Suppressor macrophage (primary cell): ENCODE data around the gene DAP.
A peak's percentile ranks its signal among the peaks of the same experiment; 100 is the strongest.
"Not testable (repeated sequence)": the region's sequence is repeated elsewhere in the genome, so short reads cannot be mapped to it uniquely, and the experiment has no call there.

ENCODE experiments used
- DNase-seq, 4 experiments: peaks; one replicate each; pipeline ENCODE4 v3.0.0-alpha.2; 2020 to 2022

The DAP gene

GRCh38 chr5:10649666-10650380 is 111.2 kb downstream of the DAP start:
- DNase-seq = no peak

- DNase-seq = no peak
These were observed 112.0 kb downstream of the DAP start for GRCh38 chr5:10648806-10649665.

GRCh38 chr5:10647640-10648039 is 113.4 kb downstream of the DAP start:
- no peak for DNase-seq

GRCh38 chr5:10645671-10646070 is 115.4 kb downstream of the DAP start:
- no peak for DNase-seq

GRCh38 chr5:10645146-10645545 is 115.9 kb downstream of the DAP start:
- DNase-seq = no peak

GRCh38 chr5:10644192-10644591 is 116.8 kb downstream of the DAP start:
- no peak for DNase-seq

DNA sequence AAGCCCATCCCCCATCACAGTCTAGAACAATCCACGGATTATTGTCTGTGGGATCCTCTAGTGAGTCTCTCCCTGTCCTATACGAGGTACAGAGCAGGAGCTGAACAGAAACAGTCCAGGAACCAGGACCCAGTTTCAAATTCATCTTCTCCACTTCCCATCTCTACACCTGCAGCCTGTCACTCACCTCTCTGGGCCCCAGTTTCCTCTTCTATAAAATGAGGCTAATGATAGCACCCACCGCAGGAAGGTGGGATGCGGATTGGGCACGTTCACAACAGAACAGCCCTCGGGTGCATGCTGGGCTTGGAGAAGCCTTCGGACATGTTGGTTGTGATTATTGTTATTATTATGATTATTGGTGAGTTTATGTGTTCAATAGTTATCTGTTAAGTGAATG is 118.7 kb downstream of the DAP start:
- no peak for DNase-seq

- no peak for DNase-seq
These were observed 121.1 kb downstream of the DAP start for GRCh38 chr5:10639846-10640368.

GRCh38 chr5:10638723-10639122 is 122.3 kb downstream of the DAP start:
- DNase-seq = not testable (repeated sequence)

DNA sequence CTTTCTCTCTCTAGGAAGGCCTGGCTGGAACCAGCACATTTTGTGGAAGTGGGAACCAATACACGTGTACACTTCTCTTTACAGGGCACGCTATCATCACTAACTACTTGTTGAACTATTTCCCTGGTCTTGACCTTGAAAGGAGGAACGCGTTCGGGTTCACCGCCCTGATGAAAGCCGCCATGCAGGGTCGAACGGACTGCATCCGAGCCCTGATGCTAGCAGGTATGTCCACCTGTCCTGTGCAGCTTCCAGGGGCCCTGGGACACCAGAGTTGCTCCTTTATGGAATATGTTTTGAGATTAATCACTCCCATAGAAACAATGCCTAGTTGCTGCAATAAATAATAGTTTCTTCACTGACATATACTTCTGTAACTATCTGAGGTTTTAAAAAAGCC is 123.1 kb downstream of the DAP start:
- peak; percentile 17 to 48 (median 45) for DNase-seq

GRCh38 chr5:10636363-10637142 is 124.5 kb downstream of the DAP start:
- no peak for DNase-seq

DNA sequence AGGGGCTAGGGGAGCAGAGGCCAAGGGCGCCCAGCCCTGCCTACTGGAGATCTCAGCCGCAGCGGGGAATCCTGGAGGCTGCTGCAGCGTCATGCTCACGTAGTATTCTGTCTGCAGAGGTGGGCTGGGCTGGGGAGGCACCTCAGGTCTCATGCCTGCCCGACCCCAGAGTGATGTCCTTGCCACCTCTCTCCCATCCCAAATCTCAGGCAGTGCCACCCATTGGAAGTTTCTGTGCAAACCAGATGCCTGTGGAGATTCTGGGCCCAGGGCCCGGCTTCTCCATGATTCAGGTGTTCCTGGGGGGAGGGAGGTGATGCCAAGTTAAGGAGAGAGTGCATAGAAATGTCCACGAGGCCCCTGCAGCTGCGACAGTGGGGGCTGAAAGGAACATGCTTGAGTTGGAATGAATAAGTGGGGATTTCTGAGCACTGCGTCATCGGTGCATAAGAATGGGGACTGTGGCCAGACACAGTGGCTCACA is 125.1 kb downstream of the DAP start:
- DNase-seq = no peak

DNA sequence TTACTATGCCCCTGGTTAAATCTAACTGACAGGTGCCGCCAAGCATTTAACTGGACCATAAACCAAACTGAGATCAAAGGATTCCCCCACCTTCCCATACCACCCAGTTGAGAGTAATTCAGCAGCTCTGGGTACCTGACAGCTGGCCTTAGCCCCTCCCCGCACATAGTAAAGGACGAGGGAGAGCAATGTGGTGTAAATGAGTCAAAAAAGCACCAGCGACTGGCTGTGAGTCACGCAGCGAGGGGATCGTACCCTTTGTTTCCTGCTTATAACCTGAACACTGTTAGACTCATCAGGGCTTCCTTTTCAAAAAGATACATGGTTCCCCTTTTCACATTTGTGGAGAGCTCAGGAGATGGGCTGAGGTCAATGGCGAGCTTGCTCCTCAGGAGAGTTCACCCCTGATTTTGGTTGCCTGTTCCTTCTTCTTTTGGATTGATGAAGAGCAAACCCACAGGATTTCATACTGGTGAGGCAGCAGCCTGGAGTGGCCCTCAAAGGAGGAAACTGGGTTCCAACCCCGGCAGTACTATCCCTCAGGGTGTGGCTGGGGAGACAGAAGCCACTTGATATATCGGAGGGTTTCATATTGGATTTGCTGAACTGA is 125.7 kb downstream of the DAP start:
- DNase-seq = peak; percentile 68 to 88 (median 71)

- no peak for DNase-seq
These were observed 126.5 kb downstream of the DAP start for GRCh38 chr5:10634562-10634961.

- DNase-seq = peak in 2 of 4 experiments; percentile 37 to 41
These were observed 127.0 kb downstream of the DAP start for GRCh38 chr5:10634050-10634449.

DNA sequence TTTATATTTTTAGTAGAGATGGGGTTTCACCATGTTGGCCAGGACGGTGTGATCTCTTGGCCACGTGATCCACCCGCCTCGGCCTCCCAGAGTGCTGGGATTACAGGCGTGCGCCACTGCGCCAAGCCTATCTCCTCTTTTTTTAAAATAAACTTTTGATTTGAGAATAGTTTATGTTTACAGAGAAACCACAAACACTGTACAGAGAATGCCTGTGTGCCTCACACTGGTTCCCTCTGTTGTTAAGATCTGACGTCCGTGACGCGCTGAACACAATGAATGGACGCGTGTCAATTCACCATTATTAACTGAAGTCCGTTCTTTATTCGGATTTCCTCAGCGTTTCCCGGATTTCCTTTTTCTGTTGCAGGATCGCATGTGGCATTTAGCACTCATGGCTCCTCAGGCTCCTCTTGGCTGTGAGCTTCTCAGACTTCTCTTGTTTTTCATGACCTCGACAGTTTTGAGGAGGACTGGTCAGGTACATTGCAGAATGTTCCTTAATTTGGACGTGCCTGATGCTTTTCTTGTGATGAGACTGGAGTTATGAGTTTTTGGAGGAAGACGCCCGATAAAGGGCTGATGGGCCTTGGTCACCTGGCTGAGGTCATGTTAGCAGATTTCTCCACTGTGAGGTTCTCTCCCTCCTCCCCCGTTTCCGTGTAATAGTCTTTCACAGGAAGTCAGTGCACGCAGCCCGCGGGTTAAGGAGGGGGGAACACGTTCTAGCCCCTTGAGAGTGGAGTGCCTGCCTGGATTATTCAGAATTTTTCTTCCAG is 127.6 kb downstream of the DAP start:
- peak in 1 of 4 experiments; percentile 14 for DNase-seq

- DNase-seq = peak; percentile 78 to 90 (median 88)
These were observed 128.8 kb downstream of the DAP start for GRCh38 chr5:10632110-10632761.

- peak in 1 of 4 experiments; percentile 52 for DNase-seq
These were observed 129.6 kb downstream of the DAP start for GRCh38 chr5:10631316-10631996.

- peak; percentile 22 to 63 (median 58) for DNase-seq
These were observed 130.3 kb downstream of the DAP start for GRCh38 chr5:10630744-10631143.

GRCh38 chr5:10630126-10630525 is 130.9 kb downstream of the DAP start:
- no peak for DNase-seq
